Measurements from ENCODE around the gene CFAP299. TPM values are rescaled to one million over a fixed set of nuclear protein-coding genes. Genes with fewer than 3 reads are reported as not detected.

CFAP299 gene
- total RNA-seq, 1 donor from 2014 or later = 0.93 TPM

DNA sequence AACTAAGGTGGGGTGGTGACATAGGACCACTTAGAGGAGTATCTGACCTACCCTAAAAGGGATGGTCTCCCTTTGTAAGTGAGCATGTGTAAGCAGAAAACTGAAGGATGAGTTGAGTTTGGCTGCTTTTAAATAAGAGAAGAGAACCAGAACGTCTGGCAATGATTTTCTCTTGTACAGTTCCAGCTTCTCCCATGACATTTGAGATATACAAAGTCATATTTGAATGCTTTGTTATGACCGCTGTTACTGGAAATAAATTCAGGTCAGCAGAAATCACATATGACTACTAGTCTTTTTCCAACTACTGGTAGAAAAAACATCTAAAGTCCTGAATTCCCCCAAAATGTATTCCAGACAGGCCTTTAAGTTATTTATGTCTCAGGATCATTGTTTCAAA is 381.7 kb downstream of the CFAP299 start:
- H3K4me3 Mint-ChIP-seq (ENCODE audit: low read depth) = no peak overlapping the region
- peaks cover 21% of the 10 kb centered on the region for H3K9me3 Mint-ChIP-seq (ENCODE audit: low read depth)
- no peak for TF ChIP-seq CTCF (IDR thresholded peaks at IDR 0.05; ENCODE audit: unreplicated experiment)
- no peaks in the 10 kb centered on the region for H3K4me1 Mint-ChIP-seq (ENCODE audit: low read depth)
- H3K36me3 Mint-ChIP-seq (ENCODE audit: insufficient read depth) = peaks cover 3% of the 10 kb centered on the region
- H3K27ac Mint-ChIP-seq = no peak overlapping the region
- no peaks in the 10 kb centered on the region for H3K27me3 Mint-ChIP-seq
- no peak for DNase-seq (ENCODE audit: low spot score, unreplicated experiment)

DNA sequence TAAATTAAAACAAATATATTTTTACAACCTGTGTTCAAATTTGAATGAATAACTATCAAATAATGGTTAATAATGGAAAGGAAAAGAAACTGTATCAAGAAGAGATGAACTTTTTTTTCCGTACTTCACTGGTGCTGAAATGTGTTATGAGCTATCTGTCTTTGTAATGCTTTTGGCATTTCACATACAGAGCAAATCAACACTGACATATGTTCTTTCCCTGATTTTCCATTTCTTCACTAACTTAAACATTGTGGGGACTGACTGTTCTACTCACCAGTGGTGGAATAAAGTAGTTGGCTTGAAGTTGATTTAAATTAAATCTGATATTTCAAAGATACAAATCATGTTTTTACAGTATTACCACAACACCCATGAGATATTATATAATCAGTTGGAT is 390.9 kb downstream of the CFAP299 start:
- H3K9me3 Mint-ChIP-seq (ENCODE audit: low read depth) = peaks cover 3% of the 10 kb centered on the region
- H3K36me3 Mint-ChIP-seq (ENCODE audit: insufficient read depth) = peaks cover 1% of the 10 kb centered on the region
- H3K4me1 Mint-ChIP-seq (ENCODE audit: low read depth) = no peaks in the 10 kb centered on the region
- no peak overlapping the region for H3K27ac Mint-ChIP-seq
- no peak for TF ChIP-seq CTCF (IDR thresholded peaks at IDR 0.05; ENCODE audit: unreplicated experiment)
- H3K27me3 Mint-ChIP-seq = no peaks in the 10 kb centered on the region
- DNase-seq (ENCODE audit: low spot score, unreplicated experiment) = no peak
- no peak overlapping the region for H3K4me3 Mint-ChIP-seq (ENCODE audit: low read depth)

DNA sequence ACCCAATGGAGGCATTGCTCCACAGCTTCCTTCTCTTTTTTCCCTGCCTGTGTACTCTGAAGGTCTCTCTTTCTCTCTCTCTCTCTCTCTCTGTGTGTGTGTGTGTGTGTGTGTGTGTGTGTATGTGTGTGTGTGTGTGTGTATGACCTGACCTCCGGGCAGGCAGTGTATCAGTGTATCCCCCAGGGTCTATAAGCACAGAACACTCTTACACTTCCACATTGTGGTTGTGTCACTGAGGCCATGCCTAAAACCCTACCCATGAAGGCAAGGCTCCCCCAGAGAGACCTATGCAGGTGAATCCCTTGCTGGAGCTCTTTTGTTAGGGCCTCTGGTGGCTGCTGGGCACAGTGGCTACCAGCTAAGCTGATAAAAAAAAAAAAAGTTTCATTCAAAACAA is 394.6 kb downstream of the CFAP299 start:
- no peaks in the 10 kb centered on the region for H3K4me1 Mint-ChIP-seq (ENCODE audit: low read depth)
- H3K27ac Mint-ChIP-seq = no peak overlapping the region
- DNase-seq (ENCODE audit: low spot score, unreplicated experiment) = no peak
- TF ChIP-seq CTCF (IDR thresholded peaks at IDR 0.05; ENCODE audit: unreplicated experiment) = no peak
- H3K9me3 Mint-ChIP-seq (ENCODE audit: low read depth) = peaks cover 3% of the 10 kb centered on the region
- H3K4me3 Mint-ChIP-seq (ENCODE audit: low read depth) = no peak overlapping the region
- H3K27me3 Mint-ChIP-seq = no peaks in the 10 kb centered on the region
- no peaks in the 10 kb centered on the region for H3K36me3 Mint-ChIP-seq (ENCODE audit: insufficient read depth)

DNA sequence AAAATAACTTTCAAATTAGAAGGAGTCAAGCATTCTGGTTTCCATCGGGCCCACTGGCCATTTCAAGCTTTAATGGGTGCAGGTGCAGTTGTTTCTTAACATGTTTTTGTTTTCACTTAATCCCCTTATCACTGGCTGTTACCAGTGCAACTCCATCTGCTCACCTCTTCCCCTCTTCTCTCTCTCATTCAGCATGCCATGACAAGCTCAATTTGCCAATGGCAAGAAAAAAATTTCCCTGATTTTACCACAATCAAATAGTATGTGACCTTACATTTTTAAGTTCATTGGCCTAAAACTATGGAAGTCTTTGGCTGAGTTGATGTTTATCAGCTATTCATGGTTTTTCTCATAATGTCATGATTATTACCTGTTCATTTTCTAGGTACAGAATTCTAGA is 395.9 kb downstream of the CFAP299 start:
- DNase-seq (ENCODE audit: low spot score, unreplicated experiment) = no peak
- no peak for TF ChIP-seq CTCF (IDR thresholded peaks at IDR 0.05; ENCODE audit: unreplicated experiment)
- H3K36me3 Mint-ChIP-seq (ENCODE audit: insufficient read depth) = no peaks in the 10 kb centered on the region
- H3K27me3 Mint-ChIP-seq = no peaks in the 10 kb centered on the region
- H3K27ac Mint-ChIP-seq = no peak overlapping the region
- no peaks in the 10 kb centered on the region for H3K4me1 Mint-ChIP-seq (ENCODE audit: low read depth)
- H3K4me3 Mint-ChIP-seq (ENCODE audit: low read depth) = no peak overlapping the region
- H3K9me3 Mint-ChIP-seq (ENCODE audit: low read depth) = peaks cover 3% of the 10 kb centered on the region

- H3K4me1 Mint-ChIP-seq (ENCODE audit: low read depth) = no peaks in the 10 kb centered on the region
Observed at GRCh38 chr4:80732010-80732409, 396.5 kb downstream of the CFAP299 start.

More at GRCh38 chr4:80732010-80732409, 396.5 kb downstream of the CFAP299 start:
- Mint-ChIP-seq H3K36me3 (ENCODE audit: insufficient read depth) (no peaks in the 10 kb centered on the region), H3K4me3 (ENCODE audit: low read depth) (no peak overlapping the region), H3K27ac (no peak overlapping the region), H3K9me3 (ENCODE audit: low read depth) (peaks cover 3% of the 10 kb centered on the region), H3K27me3 (no peaks in the 10 kb centered on the region)
- TF ChIP-seq CTCF (IDR thresholded peaks at IDR 0.05; ENCODE audit: unreplicated experiment) = no peak
- DNase-seq (ENCODE audit: low spot score, unreplicated experiment) = no peak
